SU-DHL-6 (cell line): ENCODE measurements around the gene TMEM79.

Source experiments
- CTCF ChIP-seq: fragments of 200-600 bp; sonication (generic); IDR thresholded peaks from one replicate; pipeline ENCODE4 v1.5.1; 2017; ENCODE audit warnings: antibody characterized with exemption, mild to moderate bottlenecking, low read length, moderate library complexity; ENCODE audit not compliant: insufficient read depth, poor library complexity, severe bottlenecking
- EZH2phosphoT487 ChIP-seq: fragments of 200-600 bp; sonication (generic), shearing (Covaris generic); conservative IDR thresholded peaks from 2 replicates; pipeline ENCODE4 v1.6.1; 2018; ENCODE audit warnings: mild to moderate bottlenecking, antibody characterized with exemption, low read length, moderate library complexity, mixed read lengths

DNA sequence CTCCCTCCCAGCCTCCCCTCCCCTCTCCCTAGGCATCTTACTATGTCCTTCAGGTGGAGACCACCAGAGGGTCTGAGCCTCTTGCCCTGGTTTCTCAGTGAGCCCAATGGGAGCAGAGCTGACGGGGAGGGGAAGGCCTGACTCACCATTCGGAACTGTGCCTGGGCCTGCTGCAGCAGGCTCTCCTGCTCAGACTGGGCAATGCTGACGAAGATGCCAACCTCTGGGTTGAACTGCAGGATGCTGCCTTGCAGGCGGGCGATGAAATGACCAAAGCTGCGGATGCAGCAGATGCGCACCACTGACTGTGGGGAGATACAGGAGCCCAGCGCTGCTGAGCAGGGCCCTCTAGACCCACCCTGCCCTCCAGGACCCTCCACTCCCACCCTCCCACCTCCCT is 25.3 kb upstream of the TMEM79 start:
- TF ChIP-seq CTCF (no peak), EZH2phosphoT487 (no peak)
